Effector memory CD8-positive, alpha-beta T cell (primary cell): ENCODE data around the gene PPWD1.
"Not testable (repeated sequence)": the region's sequence is repeated elsewhere in the genome, so short reads cannot be mapped to it uniquely, and the experiment has no call there.

ENCODE experiments used
- ATAC-seq: fragments of 150-1000 bp; cut with Tn5 transposase; replicated peaks from 2 replicates; pipeline ENCODE4 v1.10.0; 2021; ENCODE audit warnings: mild to moderate bottlenecking, moderate library complexity
- DNase-seq, 3 experiments: peaks; one replicate each; pipeline ENCODE4 v3.0.0; 2021
- H3K27ac Mint-ChIP-seq, 2 donors: one replicate each; pipeline ENCODE4 v1.8.0; 2022; ENCODE audit warnings: mild to moderate bottlenecking in 2 of 2, mixed read lengths in 2 of 2, moderate library complexity in 2 of 2
- H3K27me3 Mint-ChIP-seq, 2 donors: one replicate each; pipeline ENCODE4 v1.8.0; 2022; ENCODE audit warnings: mixed read lengths in 2 of 2
- H3K36me3 Mint-ChIP-seq: one replicate; pipeline ENCODE4 v1.8.0; 2022; ENCODE audit warnings: mild to moderate bottlenecking, moderate library complexity, mixed read lengths; ENCODE audit not compliant: insufficient read depth
- H3K4me1 Mint-ChIP-seq, 2 donors: one replicate each; pipeline ENCODE4 v1.8.0; 2022; ENCODE audit warnings: low read depth in 2 of 2, mixed read lengths in 2 of 2
- H3K4me3 Mint-ChIP-seq, 2 donors: one replicate each; pipeline ENCODE4 v1.8.0; 2022; ENCODE audit warnings: mild to moderate bottlenecking in 2 of 2, mixed read lengths in 2 of 2, moderate library complexity in 2 of 2
- H3K9me3 Mint-ChIP-seq, 2 donors: one replicate each; pipeline ENCODE4 v1.8.0; 2022; ENCODE audit warnings: mixed read lengths in 2 of 2

Gene PPWD1

GRCh38 chr5:65570598-65571226 lies 7.6 kb downstream of the PPWD1 start:
- DNase-seq (no peak), ATAC-seq (no peak)
- Mint-ChIP-seq H3K27me3 (no peaks in the 10 kb centered on the region), H3K4me3 (no peak overlapping the region), H3K4me1 (peaks cover 13 to 17% of the 10 kb centered on the region in 2 donors), H3K36me3 (peaks cover 48% of the 10 kb centered on the region), H3K27ac (no peak overlapping the region), H3K9me3 (no peaks in the 10 kb centered on the region)

DNA sequence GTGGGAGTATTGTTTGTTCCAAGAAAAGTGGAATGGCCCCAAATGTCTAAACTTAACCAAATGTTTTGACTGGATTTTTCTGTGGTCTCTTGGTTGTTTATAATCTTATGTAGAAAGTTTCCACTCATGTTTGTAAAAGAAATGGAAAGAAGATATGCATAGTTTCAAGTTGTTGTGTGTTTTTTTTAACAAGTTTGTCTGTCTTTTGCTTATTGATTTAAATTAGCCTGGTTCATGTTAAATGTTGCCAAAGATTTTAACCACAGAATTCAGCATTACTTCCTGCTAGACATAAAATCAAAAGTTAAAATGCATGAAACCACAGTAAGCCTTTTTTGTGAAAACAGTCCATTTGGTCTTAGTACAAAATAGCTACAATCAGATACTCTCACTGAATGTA lies 14.0 kb downstream of the PPWD1 start:
- Mint-ChIP-seq H3K36me3 (peaks cover 70% of the 10 kb centered on the region), H3K4me3 (no peak overlapping the region), H3K4me1 (peaks cover 8 to 14% of the 10 kb centered on the region in 2 donors), H3K9me3 (no peaks in the 10 kb centered on the region), H3K27ac (no peak overlapping the region), H3K27me3 (no peaks in the 10 kb centered on the region)
- no peak for DNase-seq
- no peak for ATAC-seq

- H3K27me3 Mint-ChIP-seq = no peaks in the 10 kb centered on the region
- H3K9me3 Mint-ChIP-seq = no peaks in the 10 kb centered on the region
- H3K27ac Mint-ChIP-seq = no peak overlapping the region
- no peak overlapping the region for H3K4me3 Mint-ChIP-seq
- H3K4me1 Mint-ChIP-seq = peaks cover 0 to 2% of the 10 kb centered on the region in 2 donors
- peaks cover 46% of the 10 kb centered on the region for H3K36me3 Mint-ChIP-seq
- no peak for ATAC-seq
- DNase-seq = no peak
Measured at GRCh38 chr5:65588694-65589093, 25.6 kb downstream of the PPWD1 start.

- Mint-ChIP-seq H3K4me1 (peaks cover 2 to 18% of the 10 kb centered on the region in 2 donors), H3K36me3 (peaks cover 65% of the 10 kb centered on the region), H3K27ac (peak overlapping the region in 1 of 2 donors; percentile 10)
- not testable (repeated sequence) for H3K4me3 Mint-ChIP-seq, H3K9me3 Mint-ChIP-seq, ATAC-seq, H3K27me3 Mint-ChIP-seq, DNase-seq
Measured at GRCh38 chr5:65601761-65602160, 38.7 kb downstream of the PPWD1 start.

DNA sequence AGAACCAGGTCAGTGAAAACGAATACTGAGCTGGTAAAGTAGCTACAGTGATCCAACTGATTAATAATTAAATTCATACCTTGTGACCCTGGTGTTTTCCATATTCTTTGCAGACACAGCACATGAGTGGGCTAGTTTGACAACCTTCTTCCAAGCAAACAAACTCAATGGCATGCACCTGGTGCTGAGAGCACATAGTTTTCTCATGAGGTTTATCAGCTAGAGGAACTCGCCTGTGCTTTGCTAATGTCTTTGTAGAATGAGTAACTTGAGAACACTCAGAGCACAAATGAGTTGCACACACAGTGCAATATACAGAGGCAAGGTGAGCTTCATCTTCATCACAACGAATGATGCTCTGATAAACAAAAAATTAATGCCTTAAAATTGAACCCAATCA lies 48.4 kb downstream of the PPWD1 start:
- H3K27ac Mint-ChIP-seq = no peak overlapping the region
- H3K36me3 Mint-ChIP-seq = peaks cover 79% of the 10 kb centered on the region
- ATAC-seq (no peak), DNase-seq (no peak)
- no peak overlapping the region for H3K4me3 Mint-ChIP-seq
- H3K9me3 Mint-ChIP-seq = no peaks in the 10 kb centered on the region
- no peaks in the 10 kb centered on the region for H3K27me3 Mint-ChIP-seq
- H3K4me1 Mint-ChIP-seq = peaks cover 4 to 12% of the 10 kb centered on the region in 2 donors

DNA sequence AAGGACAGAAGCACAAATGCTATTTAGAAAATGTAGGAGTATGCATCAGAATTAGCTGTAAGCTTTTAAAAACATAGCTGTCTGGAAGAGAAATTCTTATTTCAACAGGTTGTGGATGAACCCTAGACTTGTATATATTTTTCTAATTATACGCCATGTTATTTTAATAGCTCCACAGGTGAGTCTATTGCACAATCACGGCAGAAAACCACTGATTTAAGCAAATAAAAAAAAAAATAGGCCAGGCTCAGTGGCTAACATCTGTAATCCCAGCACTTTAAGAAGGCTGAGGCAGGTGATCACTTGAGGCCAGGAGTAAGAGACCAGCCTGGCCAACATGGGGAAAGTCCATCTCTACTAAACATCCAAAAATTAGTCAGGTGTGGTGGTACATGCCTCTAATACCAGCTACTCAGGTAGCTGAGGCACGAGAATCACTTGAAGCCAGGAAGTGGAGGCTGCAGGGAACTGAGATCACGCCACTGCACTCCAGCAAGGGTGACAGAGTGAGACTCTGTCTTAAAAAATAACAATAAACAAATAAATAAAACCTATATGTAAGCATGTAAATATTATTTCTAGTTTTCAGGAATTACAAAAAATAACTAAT lies 49.3 kb downstream of the PPWD1 start:
- H3K27me3 Mint-ChIP-seq = no peaks in the 10 kb centered on the region
- DNase-seq (no peak), ATAC-seq (no peak)
- no peak overlapping the region for H3K4me3 Mint-ChIP-seq
- no peaks in the 10 kb centered on the region for H3K9me3 Mint-ChIP-seq
- H3K27ac Mint-ChIP-seq = no peak overlapping the region
- peaks cover 2 to 12% of the 10 kb centered on the region in 2 donors for H3K4me1 Mint-ChIP-seq
- H3K36me3 Mint-ChIP-seq = peaks cover 73% of the 10 kb centered on the region

GRCh38 chr5:65620021-65620420 lies 56.9 kb downstream of the PPWD1 start:
- H3K27me3 Mint-ChIP-seq = no peaks in the 10 kb centered on the region
- DNase-seq = no peak
- peaks cover 11 to 37% of the 10 kb centered on the region in 2 donors for H3K4me1 Mint-ChIP-seq
- no peak overlapping the region for H3K4me3 Mint-ChIP-seq
- H3K36me3 Mint-ChIP-seq = peaks cover 25% of the 10 kb centered on the region
- H3K27ac Mint-ChIP-seq = no peak overlapping the region
- no peak for ATAC-seq
- no peaks in the 10 kb centered on the region for H3K9me3 Mint-ChIP-seq

DNA sequence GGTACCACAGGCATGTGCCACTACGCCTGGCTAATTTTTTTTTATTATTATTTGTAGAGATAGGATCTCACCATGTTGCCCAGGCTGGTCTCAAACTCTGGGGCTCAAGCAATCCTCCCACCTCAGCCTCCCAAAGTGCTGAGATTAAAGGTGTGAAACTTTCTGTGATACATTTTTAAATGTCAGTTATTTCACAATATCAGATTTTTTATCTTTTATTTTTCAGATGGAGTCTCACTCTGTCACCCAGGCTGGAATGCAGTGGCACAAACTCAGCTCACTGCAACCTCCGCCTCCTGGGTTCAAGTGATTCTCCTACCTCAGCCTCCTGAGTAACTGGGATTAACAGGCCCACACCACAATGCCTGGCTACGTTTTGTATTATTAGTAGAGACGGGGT lies 58.9 kb downstream of the PPWD1 start:
- not testable (repeated sequence) for DNase-seq, H3K27me3 Mint-ChIP-seq, H3K27ac Mint-ChIP-seq, H3K9me3 Mint-ChIP-seq, ATAC-seq
- Mint-ChIP-seq H3K4me3 (peak overlapping the region; percentile 93 to 97), H3K36me3 (peaks cover 25% of the 10 kb centered on the region), H3K4me1 (peaks cover 23 to 41% of the 10 kb centered on the region in 2 donors)

GRCh38 chr5:65623482-65623881 lies 60.4 kb downstream of the PPWD1 start:
- Mint-ChIP-seq H3K27me3 (no peaks in the 10 kb centered on the region), H3K4me3 (peak overlapping the region; percentile 93 to 97), H3K36me3 (peaks cover 36% of the 10 kb centered on the region), H3K27ac (peak overlapping the region; percentile 95 to 96), H3K9me3 (no peaks in the 10 kb centered on the region), H3K4me1 (peaks cover 23 to 36% of the 10 kb centered on the region in 2 donors)
- no peak for ATAC-seq
- DNase-seq = no peak

DNA sequence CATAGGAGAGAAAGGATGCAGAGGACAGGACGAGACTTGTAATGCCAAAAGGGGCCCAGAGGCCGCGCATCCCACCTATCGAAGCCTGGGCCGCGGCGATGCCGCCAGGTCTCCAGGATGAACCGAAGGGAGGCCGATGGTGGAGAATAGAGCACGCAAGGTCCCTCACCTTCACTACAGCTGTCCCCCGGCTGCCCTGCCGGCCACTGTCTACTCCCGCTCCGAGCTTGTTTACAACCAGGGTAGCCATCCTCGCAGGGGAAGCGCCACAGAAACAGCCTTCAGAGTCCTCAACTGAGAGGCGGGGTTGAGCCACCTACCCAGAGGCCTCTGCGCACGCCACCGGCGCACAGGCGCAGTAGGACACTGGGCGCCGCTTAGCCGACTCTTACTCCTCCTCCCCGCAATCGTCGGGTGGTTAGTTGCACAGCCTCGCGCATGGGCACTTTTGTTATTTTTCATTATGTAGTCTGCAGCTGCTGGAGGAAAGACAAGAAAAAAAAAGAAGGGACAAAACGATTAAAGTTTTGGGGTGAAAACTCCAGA lies 61.0 kb downstream of the PPWD1 start, which contains the start of gene TRIM23:
Gene TRIM23 (minus strand): TSS at position 309 of the 546 bp plus-strand sequence. CDS start 59 bp downstream, at position 250.
- Mint-ChIP-seq H3K27me3 (no peaks in the 10 kb centered on the region), H3K27ac (peak within 1 kb of the TSS; percentile 95 to 96), H3K4me3 (peak within 1 kb of the TSS; percentile 93 to 97), H3K9me3 (no peaks in the 10 kb centered on the region), H3K4me1 (peaks cover 21 to 33% of the 10 kb centered on the region in 2 donors), H3K36me3 (peaks cover 42% of the 10 kb centered on the region)
- peak; percentile 90 for ATAC-seq
- peak; percentile 89 for DNase-seq

DNA sequence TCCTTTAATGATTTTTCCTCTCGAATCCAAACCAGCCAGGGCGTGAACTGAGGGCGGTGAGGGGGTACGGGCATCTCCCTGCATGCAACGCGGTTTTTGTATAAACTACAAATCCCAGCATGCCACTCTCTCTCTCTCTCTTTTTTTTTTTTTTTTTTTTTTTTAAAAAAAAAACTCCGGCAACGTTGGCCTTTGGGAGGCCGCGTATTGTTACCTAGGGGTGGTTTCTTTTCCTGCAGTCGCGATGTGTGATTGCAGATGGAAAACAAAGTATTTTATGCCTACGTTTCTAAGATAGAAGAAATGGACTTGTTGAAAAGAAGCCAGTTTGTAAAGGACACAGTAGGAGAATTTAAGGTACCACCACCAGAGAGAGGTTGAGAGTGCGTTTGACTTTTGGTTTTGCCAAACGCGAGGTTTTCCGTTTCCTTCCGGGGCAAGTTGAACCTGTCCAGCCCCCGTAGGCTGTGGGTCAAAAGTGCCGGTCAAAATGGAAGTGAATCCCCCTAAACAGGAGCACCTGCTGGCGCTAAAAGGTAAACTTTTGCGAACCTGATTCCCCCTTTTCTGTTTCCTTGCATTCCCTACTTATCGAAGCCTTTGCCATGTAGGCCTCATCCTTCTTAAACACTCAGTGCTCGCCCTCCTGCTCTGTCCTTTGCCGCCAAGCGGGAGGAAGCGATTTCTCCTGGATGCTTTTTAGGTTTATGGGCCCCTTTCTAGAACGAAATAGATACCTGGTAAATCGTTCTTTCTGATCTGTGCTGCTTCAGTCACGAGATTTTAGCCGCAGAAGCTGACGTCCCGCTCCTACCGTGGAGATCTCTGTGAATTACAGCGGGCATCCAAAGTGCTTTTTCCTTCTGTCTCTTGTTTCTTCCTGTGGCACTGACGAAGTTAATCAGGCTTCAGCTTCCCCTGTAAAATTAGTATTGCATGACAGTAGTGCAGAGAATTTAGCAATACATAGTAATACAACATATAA lies 61.8 kb downstream of the PPWD1 start, which contains the start of the genes SHLD3 and TRAPPC13:
Gene SHLD3 (plus strand): TSS at position 457 of the 985 bp plus-strand sequence. CDS start 4,561 bp downstream, outside the sequence.
Gene TRAPPC13 (plus strand): TSS at position 457 of the 985 bp plus-strand sequence. CDS start 34 bp downstream, at position 491.
- ATAC-seq (peak; percentile 74), DNase-seq (peak; percentile 80 to 87 (median 83))
- peaks cover 22 to 31% of the 10 kb centered on the region in 2 donors for H3K4me1 Mint-ChIP-seq
- peak within 1 kb of the TSS; percentile 93 to 97 for H3K4me3 Mint-ChIP-seq
- no peaks in the 10 kb centered on the region for H3K9me3 Mint-ChIP-seq
- peaks cover 49% of the 10 kb centered on the region for H3K36me3 Mint-ChIP-seq
- H3K27me3 Mint-ChIP-seq = no peaks in the 10 kb centered on the region
- H3K27ac Mint-ChIP-seq = peak within 1 kb of the TSS; percentile 95 to 96

- no peaks in the 10 kb centered on the region for H3K9me3 Mint-ChIP-seq
- peak overlapping the region; percentile 93 to 97 for H3K4me3 Mint-ChIP-seq
- H3K4me1 Mint-ChIP-seq = peaks cover 21 to 31% of the 10 kb centered on the region in 2 donors
- ATAC-seq (no peak), DNase-seq (no peak)
- H3K27ac Mint-ChIP-seq = peak overlapping the region; percentile 95 to 96
- peaks cover 49% of the 10 kb centered on the region for H3K36me3 Mint-ChIP-seq
- no peaks in the 10 kb centered on the region for H3K27me3 Mint-ChIP-seq
Measured at GRCh38 chr5:65625743-65626142, 62.6 kb downstream of the PPWD1 start.

- no peak overlapping the region for H3K27ac Mint-ChIP-seq
- H3K9me3 Mint-ChIP-seq = no peaks in the 10 kb centered on the region
- ATAC-seq = no peak
Measured at GRCh38 chr5:65630981-65631380, 67.9 kb downstream of the PPWD1 start.

More at GRCh38 chr5:65630981-65631380, 67.9 kb downstream of the PPWD1 start:
- Mint-ChIP-seq H3K27me3 (no peaks in the 10 kb centered on the region), H3K4me3 (no peak overlapping the region), H3K4me1 (peaks cover 8 to 11% of the 10 kb centered on the region in 2 donors), H3K36me3 (peaks cover 34% of the 10 kb centered on the region)
- no peak for DNase-seq
